Thymus (tissue), 11 donors: ENCODE data around the gene LRRC4C. TPM values are rescaled to one million over a fixed set of nuclear protein-coding genes. Genes with fewer than 3 reads are reported as not detected.
A peak's percentile ranks its signal among the peaks of the same experiment; 100 is the strongest.

Source experiments
- DNase-seq, 9 donors: peaks; one replicate each; pipeline ENCODE4 v3.0.0-alpha.2; 2013; ENCODE audit warnings: low spot score in 9 of 9, low read depth in 6 of 9, missing footprints in 1 of 9
- H3K27ac ChIP-seq, 2 donors: one replicate each; pipeline ENCODE4 v1.5.1; 2013; ENCODE audit warnings: control low read depth in 1 of 2, low read depth in 1 of 2, low read length in 1 of 2, mild to moderate bottlenecking in 1 of 2, moderate library complexity in 1 of 2
- H3K27me3 ChIP-seq, 2 donors: one replicate each; pipeline ENCODE4 v1.5.1; 2013; ENCODE audit warnings: low read length in 1 of 2; ENCODE audit not compliant: control insufficient read depth in 2 of 2, insufficient read depth in 1 of 2
- H3K36me3 ChIP-seq, 2 donors: one replicate each; pipeline ENCODE4 v1.5.1; 2013; ENCODE audit warnings: low read length in 1 of 2, mild to moderate bottlenecking in 1 of 2, moderate library complexity in 1 of 2; ENCODE audit not compliant: control insufficient read depth in 2 of 2, insufficient read depth in 2 of 2
- H3K4me1 ChIP-seq, 2 donors: one replicate each; pipeline ENCODE4 v1.5.1; 2013; ENCODE audit warnings: low read length in 2 of 2; ENCODE audit not compliant: control insufficient read depth in 2 of 2, insufficient read depth in 2 of 2
- H3K4me3 ChIP-seq, 2 donors: one replicate each; pipeline ENCODE4 v1.5.1; 2013; ENCODE audit warnings: low read length in 2 of 2, control low read depth in 1 of 2, mild to moderate bottlenecking in 1 of 2
- H3K9me3 ChIP-seq, 2 donors: one replicate each; pipeline ENCODE4 v1.5.1; 2013; ENCODE audit warnings: low read length in 1 of 2, mild to moderate bottlenecking in 1 of 2; ENCODE audit not compliant: control insufficient read depth in 2 of 2, insufficient read depth in 1 of 2
- WGBS: extraction: QIAGEN DNeasy Blood & Tissue Kit; methylation state at CpG from one replicate; pipeline ENCODE4 v1.1.7; 2013; 5-methylcytosine and 5-hydroxymethylcytosine counted together
- polyA plus RNA-seq: library from polyadenylated mRNA; stranded (reverse); fragments of 200-250 nt; gene quantifications from one replicate; pipeline ENCODE4 v1.2.3, GENCODE V29; 2013
- total RNA-seq: library from RNA; stranded (reverse); fragments of 120-200 nt; gene quantifications from one replicate; pipeline ENCODE4 v1.2.4, GENCODE V29; 2013
- donor health status: healthy.

LRRC4C gene
- total and polyA plus RNA-seq, 2 donors = 0.30 to 1.6 TPM

DNA sequence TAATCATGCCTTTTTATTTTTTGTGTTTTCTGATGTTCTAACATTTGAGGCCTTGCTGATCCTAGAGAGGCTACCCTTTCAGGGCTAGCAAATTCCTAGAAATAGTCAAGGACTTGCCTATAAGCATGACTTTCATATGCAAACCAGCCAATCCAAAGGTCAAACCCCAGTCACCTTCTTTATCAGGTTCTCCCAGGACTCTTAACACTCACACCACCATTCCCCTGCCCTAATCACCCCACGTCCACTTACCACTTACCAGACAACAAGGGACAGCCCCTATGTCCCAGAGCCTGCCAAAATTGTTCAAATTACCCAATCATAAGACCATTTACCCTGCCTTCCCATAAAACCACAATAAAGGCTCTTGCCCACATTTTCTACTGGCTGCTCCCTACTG, 1339.8 kb downstream of the LRRC4C start:
- 77% methylated on average over 1 of the region's 1 CpG for WGBS
- Histone ChIP-seq H3K4me3 (no peak overlapping the region), H3K27ac (no peak overlapping the region), H3K36me3 (no peaks in the 10 kb centered on the region), H3K9me3 (no peaks in the 10 kb centered on the region), H3K4me1 (no peaks in the 10 kb centered on the region), H3K27me3 (no peaks in the 10 kb centered on the region)
- DNase-seq = no peak

DNA sequence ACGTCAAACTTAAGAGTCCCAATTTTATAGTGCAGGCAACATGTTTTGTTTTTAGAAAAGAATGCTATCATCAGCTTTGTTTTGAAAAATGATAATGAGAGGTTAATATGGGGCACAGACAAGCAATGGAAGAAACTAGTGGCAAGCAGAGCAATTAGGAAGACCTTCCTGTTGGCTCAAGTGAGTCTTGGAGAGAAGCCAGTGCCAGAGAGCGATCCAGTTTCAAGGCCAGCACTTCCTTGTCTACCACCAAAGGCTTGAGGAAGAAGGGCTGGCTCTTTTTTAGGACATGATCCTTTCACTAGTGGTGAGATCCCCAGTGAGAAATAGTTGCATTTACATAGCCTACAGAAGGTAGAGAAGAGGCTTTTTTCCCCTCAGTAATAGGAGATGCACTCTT, 1340.7 kb downstream of the LRRC4C start:
- WGBS = 95% methylated on average over 2 of the region's 2 CpGs
- Histone ChIP-seq H3K27me3 (no peaks in the 10 kb centered on the region), H3K9me3 (no peaks in the 10 kb centered on the region), H3K36me3 (no peaks in the 10 kb centered on the region), H3K4me3 (no peak overlapping the region), H3K4me1 (no peaks in the 10 kb centered on the region), H3K27ac (no peak overlapping the region)
- DNase-seq = no peak

DNA sequence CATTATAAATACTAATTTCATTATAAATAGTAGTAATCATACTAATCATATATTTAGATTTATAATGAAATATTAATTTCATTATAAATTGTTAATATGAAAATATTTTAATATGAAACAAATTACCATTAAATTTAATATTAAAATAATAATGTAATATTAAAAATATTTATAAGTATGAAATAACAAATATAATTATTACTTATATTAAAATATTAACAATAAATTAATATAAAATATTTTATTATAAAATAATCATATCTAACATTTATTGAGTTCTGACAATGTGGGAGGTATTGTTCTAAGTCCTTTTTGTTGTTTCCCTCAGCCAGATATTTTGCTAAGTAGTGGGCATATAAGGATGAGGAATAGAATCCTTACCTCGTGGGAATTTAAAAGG, 1341.4 kb downstream of the LRRC4C start:
- H3K36me3 ChIP-seq = no peaks in the 10 kb centered on the region
- WGBS = 95% methylated on average over 1 of the region's 1 CpG
- H3K4me3 ChIP-seq = no peak overlapping the region
- no peak overlapping the region for H3K27ac ChIP-seq
- no peaks in the 10 kb centered on the region for H3K27me3 ChIP-seq
- H3K9me3 ChIP-seq = no peaks in the 10 kb centered on the region
- no peaks in the 10 kb centered on the region for H3K4me1 ChIP-seq
- DNase-seq = no peak

DNA sequence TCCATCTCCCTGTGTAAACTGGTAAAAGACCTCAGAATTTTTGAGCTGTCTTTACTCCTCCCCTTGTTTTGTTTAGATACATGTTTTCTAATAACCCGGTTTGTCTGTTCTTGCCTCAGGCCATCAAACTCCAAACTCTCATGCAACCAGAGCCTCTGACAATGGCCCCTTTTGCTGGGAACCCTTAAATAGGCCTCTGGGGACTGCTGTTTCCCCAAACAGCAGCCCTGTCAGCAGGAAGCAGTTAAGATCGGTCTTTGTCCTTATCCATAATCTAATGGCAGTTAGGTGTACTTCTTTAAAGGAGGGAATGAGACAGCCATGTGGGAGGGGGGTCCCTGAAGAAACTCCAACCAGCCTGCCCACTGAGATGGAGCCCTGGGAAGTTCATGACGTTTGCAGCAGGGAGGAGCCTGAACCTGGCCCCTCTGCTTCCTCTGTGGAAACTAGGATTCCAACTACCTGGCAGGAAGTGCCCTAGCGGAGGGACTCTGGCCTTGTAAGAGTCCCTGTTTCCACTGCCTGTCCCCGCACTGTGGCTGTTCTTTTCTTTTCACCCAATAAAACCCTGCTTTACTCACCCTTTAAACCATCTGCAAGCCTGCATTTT, 1354.4 kb downstream of the LRRC4C start:
- Histone ChIP-seq H3K27ac (no peak overlapping the region), H3K27me3 (no peaks in the 10 kb centered on the region), H3K4me3 (no peak overlapping the region), H3K36me3 (no peaks in the 10 kb centered on the region), H3K4me1 (no peaks in the 10 kb centered on the region), H3K9me3 (peaks cover 0 to 2% of the 10 kb centered on the region in 2 donors)
- DNase-seq = no peak
- WGBS = 86% methylated on average over 5 of the region's 5 CpGs

DNA sequence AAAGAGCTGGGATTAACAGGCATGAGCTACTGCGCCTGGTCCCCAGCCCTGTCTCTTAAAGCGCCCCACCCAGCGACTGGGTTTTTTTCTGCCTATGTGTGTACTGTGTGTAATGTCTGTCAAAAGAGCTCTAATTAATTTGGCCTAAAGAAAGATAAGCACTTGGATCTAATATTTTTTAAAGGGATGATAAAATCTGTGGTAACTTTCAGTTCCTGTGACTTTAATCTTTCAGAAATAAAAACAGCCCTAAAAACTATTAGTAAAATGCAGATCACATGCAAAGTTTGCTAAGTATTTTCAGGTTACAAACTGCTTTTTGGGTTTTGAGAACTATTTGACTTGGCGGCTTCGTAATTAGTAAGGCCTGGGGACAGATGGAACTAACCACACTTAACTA, 1358.7 kb downstream of the LRRC4C start:
- Histone ChIP-seq H3K27me3 (no peaks in the 10 kb centered on the region), H3K36me3 (no peaks in the 10 kb centered on the region), H3K9me3 (peaks cover 2 to 3% of the 10 kb centered on the region in 2 donors), H3K4me3 (no peak overlapping the region), H3K4me1 (no peaks in the 10 kb centered on the region), H3K27ac (no peak overlapping the region)
- 90% methylated on average over 5 of the region's 5 CpGs for WGBS
- no peak for DNase-seq

DNA sequence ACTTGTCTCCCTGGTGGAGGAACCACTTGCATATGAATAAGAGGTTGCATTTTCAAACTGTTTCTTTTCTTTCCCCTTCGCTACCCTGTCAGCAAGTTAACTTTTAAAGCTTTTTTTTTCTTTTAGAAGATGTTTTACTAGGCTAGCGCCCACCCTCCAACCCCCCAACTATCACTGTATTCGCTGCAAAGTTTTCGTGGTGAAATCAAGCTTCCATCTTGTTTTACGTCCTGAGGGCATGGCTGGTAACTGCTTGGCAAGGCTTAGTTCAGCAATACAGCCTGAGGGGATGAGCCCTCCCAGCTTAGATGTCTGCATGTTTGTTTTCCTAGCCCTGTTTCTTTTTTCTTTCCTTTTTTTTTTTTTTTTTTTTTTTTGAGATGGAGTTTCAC, 1359.3 kb downstream of the LRRC4C start:
- Histone ChIP-seq H3K36me3 (no peaks in the 10 kb centered on the region), H3K4me3 (no peak overlapping the region), H3K4me1 (no peaks in the 10 kb centered on the region), H3K27ac (no peak overlapping the region), H3K27me3 (no peaks in the 10 kb centered on the region), H3K9me3 (peaks cover 2 to 3% of the 10 kb centered on the region in 2 donors)
- no peak for DNase-seq
- WGBS = 78% methylated on average over 5 of the region's 5 CpGs

DNA sequence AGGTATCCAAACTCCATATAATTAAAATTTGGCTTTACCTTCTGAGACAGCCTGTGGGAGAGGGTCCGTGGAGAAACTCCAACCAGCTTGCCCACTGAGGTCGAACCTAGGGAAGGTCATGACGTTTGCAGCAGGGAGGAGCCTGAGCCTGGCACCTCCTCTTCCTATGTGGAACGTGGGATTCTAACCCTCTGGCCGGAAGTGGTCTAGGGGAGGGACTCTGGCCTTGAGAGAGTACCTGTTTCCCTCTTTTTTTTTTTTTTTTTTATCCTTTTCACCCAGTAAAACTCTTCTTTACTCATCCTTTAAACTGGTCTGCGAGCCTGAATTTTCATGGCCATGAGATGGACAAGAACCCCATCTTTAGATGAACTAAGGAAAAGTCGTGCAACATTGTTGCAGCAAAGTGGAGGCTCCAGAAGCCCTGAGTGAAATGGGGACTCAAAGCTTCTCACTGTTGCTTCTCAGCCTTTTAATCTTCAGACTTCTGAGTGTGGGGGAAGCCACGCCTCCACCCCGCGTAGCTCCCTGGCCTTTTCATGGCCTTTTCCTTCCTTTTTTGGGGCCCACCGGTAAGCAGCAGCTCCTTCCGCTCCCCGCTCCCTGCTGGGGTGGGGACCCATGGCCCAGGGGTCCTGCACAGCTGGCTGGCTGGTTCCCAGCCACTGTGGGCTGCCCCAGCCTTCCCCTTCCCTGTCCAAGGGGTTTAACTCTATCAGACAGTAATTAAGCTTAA, 1359.9 kb downstream of the LRRC4C start:
- Histone ChIP-seq H3K4me3 (no peak overlapping the region), H3K9me3 (peaks cover 2 to 3% of the 10 kb centered on the region in 2 donors), H3K4me1 (no peaks in the 10 kb centered on the region), H3K36me3 (no peaks in the 10 kb centered on the region), H3K27ac (no peak overlapping the region), H3K27me3 (no peaks in the 10 kb centered on the region)
- peak in 1 of 9 donors; percentile 1 for DNase-seq
- WGBS = 22% methylated on average over 13 of the region's 13 CpGs

DNA sequence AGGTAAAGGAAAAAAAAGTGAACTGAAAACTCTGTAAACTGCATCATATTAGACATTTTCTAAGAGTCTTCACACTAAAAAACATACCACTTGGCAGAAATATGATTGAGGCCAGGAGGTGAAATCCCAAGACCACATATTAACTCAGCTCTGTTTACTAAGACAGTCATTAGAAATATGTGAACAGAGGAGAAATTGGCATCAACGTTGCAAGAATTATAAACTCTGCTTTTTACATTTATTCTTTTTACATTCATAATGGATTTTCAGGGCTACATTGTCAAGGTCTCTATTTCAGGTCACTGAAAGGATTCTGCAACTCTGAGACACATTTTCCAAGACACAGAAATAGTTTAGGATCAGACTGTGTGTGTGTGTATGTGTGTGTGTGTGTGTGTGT, 1364.0 kb downstream of the LRRC4C start:
- H3K4me3 ChIP-seq = no peak overlapping the region
- no peaks in the 10 kb centered on the region for H3K27me3 ChIP-seq
- no peak overlapping the region for H3K27ac ChIP-seq
- H3K4me1 ChIP-seq = no peaks in the 10 kb centered on the region
- WGBS = 87% methylated on average over 1 of the region's 1 CpG
- no peak for DNase-seq
- no peaks in the 10 kb centered on the region for H3K36me3 ChIP-seq
- peaks cover 2 to 3% of the 10 kb centered on the region in 2 donors for H3K9me3 ChIP-seq

DNA sequence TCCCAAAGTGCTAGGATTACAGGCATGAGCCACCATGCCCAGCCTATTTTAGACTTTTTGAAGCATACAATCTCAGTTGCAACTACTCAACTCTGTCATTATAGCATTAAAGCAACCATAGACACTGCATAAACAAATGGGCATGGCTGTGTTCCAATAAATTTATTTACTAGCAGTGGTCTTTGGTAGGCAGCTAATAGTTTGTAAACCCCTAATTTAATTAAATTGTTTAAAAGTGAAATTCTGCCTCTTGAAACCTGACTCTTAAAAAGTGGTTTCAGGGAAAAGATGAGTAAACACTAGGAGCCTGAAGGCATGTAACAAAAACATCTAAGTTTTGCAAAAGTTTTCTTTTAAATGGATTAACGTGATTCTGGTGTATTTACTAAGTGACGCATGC, 1364.5 kb downstream of the LRRC4C start:
- no peak overlapping the region for H3K4me3 ChIP-seq
- no peak for DNase-seq
- 95% methylated on average over 2 of the region's 2 CpGs for WGBS
- H3K4me1 ChIP-seq = no peaks in the 10 kb centered on the region
- H3K27ac ChIP-seq = no peak overlapping the region
- H3K27me3 ChIP-seq = no peaks in the 10 kb centered on the region
- H3K36me3 ChIP-seq = no peaks in the 10 kb centered on the region
- peaks cover 0 to 3% of the 10 kb centered on the region in 2 donors for H3K9me3 ChIP-seq
